Calu3 (cell line): ENCODE results near the gene RARA. TPM values are rescaled to one million over a fixed set of nuclear protein-coding genes. Genes with fewer than 3 reads are reported as not detected.
A peak's percentile ranks its signal among the peaks of the same experiment; 100 is the strongest.

Experiments used
- BruUV-seq: library from RNA; stranded (reverse); fragments of 400-500 nt; replicated peaks from 2 replicates; lab custom pipeline; 2021; lab: Mats Ljungman, UMichigan
- CTCF ChIA-PET: fragments of 300-600 bp; sonication (Branson Sonifier 250); formaldehyde crosslinking; loops from one replicate; lab custom pipeline; 2022; ENCODE audit warnings: antibody characterized with exemption; lab: Charles Lee
- DNase-seq: peaks from one replicate; pipeline ENCODE4 v3.0.0; 2022
- H3K27ac Mint-ChIP-seq: one replicate; pipeline ENCODE4 v1.8.0; 2022; ENCODE audit warnings: mixed read lengths; ENCODE audit not compliant: unreplicated experiment
- H3K27me3 Mint-ChIP-seq: one replicate; pipeline ENCODE4 v1.8.0; 2022; ENCODE audit warnings: mixed read lengths; ENCODE audit not compliant: unreplicated experiment
- H3K36me3 Mint-ChIP-seq: one replicate; pipeline ENCODE4 v1.8.0; 2022; ENCODE audit warnings: mild to moderate bottlenecking, moderate library complexity, mixed read lengths; ENCODE audit not compliant: insufficient read depth, unreplicated experiment
- H3K4me1 Mint-ChIP-seq: one replicate; pipeline ENCODE4 v1.8.0; 2022; ENCODE audit warnings: mild to moderate bottlenecking, low read depth, mixed read lengths; ENCODE audit not compliant: unreplicated experiment
- H3K4me3 Mint-ChIP-seq: one replicate; pipeline ENCODE4 v1.8.0; 2022; ENCODE audit warnings: mild to moderate bottlenecking, low read depth, moderate library complexity, mixed read lengths; ENCODE audit not compliant: unreplicated experiment
- H3K9me3 Mint-ChIP-seq: one replicate; pipeline ENCODE4 v1.8.0; 2022; ENCODE audit warnings: low read depth, mixed read lengths; ENCODE audit not compliant: unreplicated experiment
- CTCF ChIP-seq: fragments of 200-600 bp; IDR thresholded peaks from one replicate; pipeline ENCODE4 v1.8.0; 2022; ENCODE audit warnings: antibody characterized with exemption; ENCODE audit not compliant: unreplicated experiment
- intact Hi-C: fragments of 100-400 bp; cut with micrococcal nuclease; formaldehyde crosslinking; loops from one replicate; pipeline ENCODE4 v1.10.0; 2022; ENCODE audit not compliant: unreplicated experiment
- total RNA-seq: library from RNA; stranded (reverse); gene quantifications from 2 replicates; pipeline ENCODE4 v1.2.3, GENCODE V29; 2022

Gene RARA
- total RNA-seq, 1 experiment from 2014 or later: 150 TPM

GRCh38 chr17:40363111-40363827 is 54.3 kb downstream of the RARA start:
- BruUV-seq: no TSS peak
- Mint-ChIP-seq H3K36me3 (peaks cover 43% of the 10 kb centered on the region), H3K4me3 (peak overlapping the region; percentile 81), H3K9me3 (no peaks in the 10 kb centered on the region), H3K27ac (no peak overlapping the region), H3K4me1 (peaks cover 34% of the 10 kb centered on the region), H3K27me3 (peaks cover 9% of the 10 kb centered on the region)
- intact Hi-C loops: loop anchor here (1.0 kb wide), 1 partner anchor 165 kb away; no protein-coding TSS in a partner anchor
- peak; percentile 89 for DNase-seq
- CTCF ChIA-PET: interaction anchor here (0.5 to 37.0 kb wide), 37 partner anchors 8 to 455 kb away, joined by 3 to 1520 read pairs (median 4); partner anchors contain the start of genes CDC6, IGFBP4, RARA and TOP2A
- TF ChIP-seq CTCF: no peak

GRCh38 chr17:40364121-40364861 is 55.3 kb downstream of the RARA start, which contains the start of gene GJD3:
Gene GJD3 (minus strand): TSS chr17:40364737. CDS start chr17:40363815, 922 bp downstream.
- H3K27ac Mint-ChIP-seq: no peak within 1 kb of the TSS
- H3K9me3 Mint-ChIP-seq: no peaks in the 10 kb centered on the region
- BruUV-seq: no TSS peak
- peak within 1 kb of the TSS; percentile 81 for H3K4me3 Mint-ChIP-seq
- no peak for TF ChIP-seq CTCF
- H3K4me1 Mint-ChIP-seq: peaks cover 27% of the 10 kb centered on the region
- peaks cover 9% of the 10 kb centered on the region for H3K27me3 Mint-ChIP-seq
- peaks cover 43% of the 10 kb centered on the region for H3K36me3 Mint-ChIP-seq
- CTCF ChIA-PET: interaction anchor here (0.6 to 37.0 kb wide), 19 partner anchors 10 to 505 kb away, joined by 3 to 1520 read pairs (median 7); partner anchors contain the start of genes RARA, TOP2A and WIPF2
- intact Hi-C loops: no loop called here
- DNase-seq: no peak

- H3K36me3 Mint-ChIP-seq: peaks cover 43% of the 10 kb centered on the region
- no peak overlapping the region for H3K27ac Mint-ChIP-seq
- no peaks in the 10 kb centered on the region for H3K9me3 Mint-ChIP-seq
- TSS peak; percentile 50 for BruUV-seq
- TF ChIP-seq CTCF: no peak
- intact Hi-C loops: no loop called here
- H3K4me1 Mint-ChIP-seq: peaks cover 27% of the 10 kb centered on the region
- no peak for DNase-seq
- CTCF ChIA-PET: interaction anchor here (0.6 to 37.0 kb wide), 22 partner anchors 10 to 582 kb away, joined by 3 to 1520 read pairs (median 6); partner anchors contain the start of genes RARA, TOP2A and WIPF2
- peaks cover 9% of the 10 kb centered on the region for H3K27me3 Mint-ChIP-seq
- H3K4me3 Mint-ChIP-seq: peak overlapping the region; percentile 81
Observed at GRCh38 chr17:40364906-40365305, 55.9 kb downstream of the RARA start.

GRCh38 chr17:40366076-40366860 is 57.3 kb downstream of the RARA start:
- no TSS peak for BruUV-seq
- CTCF ChIA-PET: interaction anchor here (0.6 to 37.0 kb wide), 20 partner anchors 9 to 592 kb away, joined by 3 to 1520 read pairs (median 5); partner anchors contain the start of genes RARA and TOP2A

More at GRCh38 chr17:40366076-40366860, 57.3 kb downstream of the RARA start:
- Mint-ChIP-seq H3K36me3 (peaks cover 39% of the 10 kb centered on the region), H3K9me3 (peaks cover 1% of the 10 kb centered on the region), H3K4me3 (no peak overlapping the region), H3K4me1 (peaks cover 21% of the 10 kb centered on the region), H3K27me3 (peaks cover 9% of the 10 kb centered on the region), H3K27ac (no peak overlapping the region)
- intact Hi-C loops: no loop called here
- no peak for DNase-seq
- TF ChIP-seq CTCF: no peak
